ACHN (cell line): ENCODE results near the gene KRT40.

Source experiments
- DNase-seq: peaks from one replicate; pipeline ENCODE4 v3.0.0-alpha.2; 2015
- in situ Hi-C: cut with HindIII; loops from 2 replicates; pipeline ENCODE4 v1.10.0; 2017; ENCODE audit warnings: low sequenced_read_pairs, low pct_ligation_motif_present, low pct_unique_long_range_greater_than_20kb

The KRT40 gene

GRCh38 chr17:40960144-40960543 lies 24.0 kb downstream of the KRT40 start:
- no peak for DNase-seq
- in situ Hi-C loops, result no loop called here

- in situ Hi-C loops, result no loop called here
- DNase-seq, result no peak
Observed at GRCh38 chr17:40958086-40958953, 25.8 kb downstream of the KRT40 start.

- DNase-seq, result no peak
- in situ Hi-C loops, result no loop called here
Observed at GRCh38 chr17:40956401-40957254, 27.5 kb downstream of the KRT40 start.

GRCh38 chr17:40953881-40954280 lies 30.2 kb downstream of the KRT40 start:
- in situ Hi-C loops, result no loop called here
- DNase-seq, result no peak

GRCh38 chr17:40952661-40953060 lies 31.5 kb downstream of the KRT40 start:
- in situ Hi-C loops, result no loop called here
- DNase-seq, result no peak

GRCh38 chr17:40952154-40952553 lies 32.0 kb downstream of the KRT40 start:
- in situ Hi-C loops, result no loop called here
- no peak for DNase-seq

GRCh38 chr17:40951011-40951622 lies 33.0 kb downstream of the KRT40 start:
- no peak for DNase-seq
- in situ Hi-C loops, result no loop called here

- no peak for DNase-seq
Observed at GRCh38 chr17:40950176-40950575, 34.0 kb downstream of the KRT40 start.

GRCh38 chr17:40949418-40949817 lies 34.7 kb downstream of the KRT40 start:
- in situ Hi-C loops, result no loop called here
- no peak for DNase-seq

More at GRCh38 chr17:40950176-40950575, 34.0 kb downstream of the KRT40 start:
- in situ Hi-C loops, result no loop called here

GRCh38 chr17:40947929-40948328 lies 36.2 kb downstream of the KRT40 start:
- in situ Hi-C loops, result no loop called here
- no peak for DNase-seq

- in situ Hi-C loops, result no loop called here
- DNase-seq, result no peak
Observed at GRCh38 chr17:40945414-40945813, 38.7 kb downstream of the KRT40 start.

- in situ Hi-C loops, result no loop called here
- DNase-seq, result no peak
Observed at GRCh38 chr17:40944531-40944930, 39.6 kb downstream of the KRT40 start.

- no peak for DNase-seq
- in situ Hi-C loops, result no loop called here
Observed at GRCh38 chr17:40942553-40942952, 41.6 kb downstream of the KRT40 start.

- no peak for DNase-seq
- in situ Hi-C loops, result no loop called here
Observed at GRCh38 chr17:40940266-40940665, 43.9 kb downstream of the KRT40 start.

GRCh38 chr17:40938981-40939380 lies 45.1 kb downstream of the KRT40 start:
- DNase-seq, result no peak
- in situ Hi-C loops, result no loop called here

GRCh38 chr17:40937384-40937819 lies 46.7 kb downstream of the KRT40 start, which contains the start of gene KRT23:
Gene KRT23 (minus strand): TSS chr17:40937646. CDS start chr17:40936603, 1,043 bp downstream.
- no peak for DNase-seq
- in situ Hi-C loops, result no loop called here

GRCh38 chr17:40936976-40937375 lies 47.1 kb downstream of the KRT40 start:
- in situ Hi-C loops, result no loop called here
- DNase-seq, result no peak

- no peak for DNase-seq
- in situ Hi-C loops, result no loop called here
Observed at GRCh38 chr17:40936437-40936971, 47.6 kb downstream of the KRT40 start.

- DNase-seq, result no peak
Observed at GRCh38 chr17:40935624-40936023, 48.5 kb downstream of the KRT40 start.

More at GRCh38 chr17:40935624-40936023, 48.5 kb downstream of the KRT40 start:
- in situ Hi-C loops, result no loop called here
